Fibroblast of mammary gland (primary cell): ENCODE measurements around the gene ANKRD27.
A peak's percentile ranks its signal among the peaks of the same experiment; 100 is the strongest.

ENCODE experiments used
- DNase-seq: peaks from one replicate; pipeline ENCODE4 v3.0.0-alpha.2; 2010; ENCODE audit warnings: low read depth
- H3K4me3 ChIP-seq: 2 replicates; pipeline ENCODE4 v1.5.1; 2011; ENCODE audit warnings: low read depth, mild to moderate bottlenecking, low read length, moderate library complexity; ENCODE audit not compliant: control insufficient read depth
- CTCF ChIP-seq: conservative IDR thresholded peaks from 2 replicates; pipeline ENCODE4 v1.5.1; 2011; ENCODE audit warnings: low read depth, low read length, inconsistent platforms; ENCODE audit not compliant: control insufficient read depth, insufficient read depth

The ANKRD27 gene

GRCh38 chr19:32619051-32619685 lies 55.8 kb downstream of the ANKRD27 start:
- no peak for TF ChIP-seq CTCF
- H3K4me3 ChIP-seq, result no peak overlapping the region
- DNase-seq, result no peak

- no peak overlapping the region for H3K4me3 ChIP-seq
- DNase-seq, result no peak
- TF ChIP-seq CTCF, result no peak
Observed at GRCh38 chr19:32615569-32615968, 59.4 kb downstream of the ANKRD27 start.

- H3K4me3 ChIP-seq, result no peak overlapping the region
- no peak for DNase-seq
- TF ChIP-seq CTCF, result no peak
Observed at GRCh38 chr19:32614916-32615315, 60.1 kb downstream of the ANKRD27 start.

GRCh38 chr19:32613008-32613407 lies 62.0 kb downstream of the ANKRD27 start:
- no peak for TF ChIP-seq CTCF
- no peak overlapping the region for H3K4me3 ChIP-seq
- no peak for DNase-seq

GRCh38 chr19:32611161-32611560 lies 63.8 kb downstream of the ANKRD27 start:
- peak; percentile 71 for DNase-seq
- TF ChIP-seq CTCF, result no peak
- no peak overlapping the region for H3K4me3 ChIP-seq

- DNase-seq, result no peak
- H3K4me3 ChIP-seq, result no peak overlapping the region
- TF ChIP-seq CTCF, result no peak
Observed at GRCh38 chr19:32607479-32607878, 67.5 kb downstream of the ANKRD27 start.

GRCh38 chr19:32606289-32606688 lies 68.7 kb downstream of the ANKRD27 start:
- no peak for DNase-seq
- TF ChIP-seq CTCF, result no peak

More at GRCh38 chr19:32606289-32606688, 68.7 kb downstream of the ANKRD27 start:
- H3K4me3 ChIP-seq, result no peak overlapping the region
